GM21515 (cell line): ENCODE data around the gene CRIM1.
"Not testable (repeated sequence)": the region's sequence is repeated elsewhere in the genome, so short reads cannot be mapped to it uniquely, and the experiment has no call there.

Experiments
- ATAC-seq: cut with Tn5 transposase; IDR thresholded peaks from one replicate; pipeline ENCODE4 v1.9.1; 2021; ENCODE audit not compliant: unreplicated experiment

The CRIM1 gene

DNA sequence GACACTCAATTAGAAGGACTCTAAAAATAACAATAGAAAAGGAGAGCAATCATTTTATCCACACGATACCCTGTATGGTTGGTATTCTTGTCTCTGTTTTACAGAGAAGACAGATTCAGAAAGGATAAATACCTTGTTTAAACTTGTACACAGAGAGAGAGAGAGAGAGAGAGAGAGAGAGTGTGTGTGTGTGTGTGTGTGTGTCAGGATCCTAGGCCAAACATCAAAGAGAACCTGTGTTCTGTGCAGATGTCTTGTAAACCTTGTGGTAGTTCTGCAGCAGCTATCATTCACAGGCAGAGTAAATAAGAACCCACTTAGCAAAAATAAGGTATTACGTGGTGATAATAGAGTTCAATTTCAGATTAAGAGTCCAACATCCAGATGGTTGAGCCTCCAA, 4.3 kb upstream of the CRIM1 start:
- no peak for ATAC-seq

DNA sequence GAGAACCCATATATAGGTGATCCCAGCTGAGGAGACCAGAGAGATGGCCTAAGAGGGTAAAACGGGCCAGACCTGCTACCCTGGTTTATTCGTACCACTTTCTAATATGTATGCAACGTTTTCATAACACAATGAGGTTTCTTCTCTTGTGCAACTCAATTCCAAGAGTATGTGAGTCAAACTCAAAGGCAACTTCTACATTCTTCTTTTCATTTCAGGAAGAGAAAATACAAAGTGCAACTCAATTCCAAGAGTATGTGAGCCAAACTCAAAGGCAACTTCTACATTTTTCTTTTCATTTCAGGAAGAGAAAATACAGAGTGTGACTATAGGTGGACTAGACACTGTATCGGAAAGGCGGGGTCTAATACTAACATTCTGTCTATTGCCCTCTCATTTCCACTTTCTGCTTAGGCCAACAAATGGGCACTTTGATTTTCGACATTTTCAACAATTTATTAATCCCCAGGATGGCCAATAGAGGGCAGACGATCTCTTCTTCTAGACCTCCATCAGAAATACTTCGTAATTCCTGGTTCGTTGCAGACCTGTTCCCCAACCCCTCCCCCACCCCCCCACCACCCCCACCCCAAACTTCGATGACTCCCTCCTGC, 3.7 kb upstream of the CRIM1 start:
- ATAC-seq = no peak

DNA sequence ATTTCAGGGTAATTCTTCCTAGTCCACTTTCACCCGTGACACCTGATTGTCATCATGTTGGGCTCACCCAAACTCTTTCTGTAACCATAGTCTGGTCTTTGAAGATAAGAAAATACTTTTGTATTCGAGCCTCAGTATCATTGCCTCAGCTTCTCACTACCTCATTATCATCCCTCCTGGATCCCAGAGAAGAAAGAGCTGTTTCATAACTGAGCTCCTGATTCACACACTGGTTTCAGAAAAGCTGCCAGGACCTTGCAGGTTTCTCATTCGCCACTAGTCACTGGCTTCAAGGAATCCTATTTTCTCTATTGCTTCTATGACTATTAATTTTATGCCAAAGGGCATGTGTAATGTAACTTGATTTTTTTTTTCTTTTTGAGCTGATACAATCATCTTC, 2.9 kb upstream of the CRIM1 start:
- ATAC-seq = no peak

DNA sequence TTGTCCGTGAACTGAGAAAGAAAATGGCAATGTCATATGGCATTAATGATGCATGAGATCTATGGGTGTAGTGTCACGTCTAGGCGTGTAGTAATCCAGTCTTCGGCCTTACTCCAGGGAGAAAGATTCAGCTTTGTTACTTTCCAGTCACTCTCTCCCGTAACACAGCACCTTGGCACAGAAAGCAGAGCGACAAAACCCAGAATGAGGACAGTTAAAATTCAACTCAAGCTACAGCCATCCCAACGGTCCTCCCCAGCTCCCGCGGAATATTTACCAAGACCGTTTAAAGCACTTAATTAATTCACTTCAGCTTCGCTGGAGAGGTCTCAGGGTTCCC, 797 bp upstream of the CRIM1 start:
- ATAC-seq = no peak

DNA sequence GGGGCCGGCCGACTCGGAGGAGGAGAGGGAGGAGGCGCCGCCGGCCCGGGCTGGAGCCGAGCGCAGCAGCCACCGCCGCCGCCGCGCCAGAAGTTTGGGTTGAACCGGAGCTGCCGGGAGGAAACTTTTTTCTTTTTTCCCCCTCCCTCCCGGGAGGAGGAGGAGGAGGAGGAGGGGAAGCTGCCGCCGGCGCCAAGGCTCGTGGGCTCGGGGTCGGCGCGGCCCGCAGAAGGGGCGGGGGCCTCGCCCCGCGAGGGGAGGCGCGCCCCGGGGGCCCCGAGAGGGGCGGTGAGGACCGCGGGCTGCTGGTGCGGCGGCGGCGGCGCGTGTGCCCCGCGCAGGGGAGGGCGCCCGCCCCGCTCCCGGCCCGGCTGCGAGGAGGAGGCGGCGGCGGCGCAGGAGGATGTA, 316 bp downstream of the CRIM1 start:
- peak; percentile 19 for ATAC-seq

DNA sequence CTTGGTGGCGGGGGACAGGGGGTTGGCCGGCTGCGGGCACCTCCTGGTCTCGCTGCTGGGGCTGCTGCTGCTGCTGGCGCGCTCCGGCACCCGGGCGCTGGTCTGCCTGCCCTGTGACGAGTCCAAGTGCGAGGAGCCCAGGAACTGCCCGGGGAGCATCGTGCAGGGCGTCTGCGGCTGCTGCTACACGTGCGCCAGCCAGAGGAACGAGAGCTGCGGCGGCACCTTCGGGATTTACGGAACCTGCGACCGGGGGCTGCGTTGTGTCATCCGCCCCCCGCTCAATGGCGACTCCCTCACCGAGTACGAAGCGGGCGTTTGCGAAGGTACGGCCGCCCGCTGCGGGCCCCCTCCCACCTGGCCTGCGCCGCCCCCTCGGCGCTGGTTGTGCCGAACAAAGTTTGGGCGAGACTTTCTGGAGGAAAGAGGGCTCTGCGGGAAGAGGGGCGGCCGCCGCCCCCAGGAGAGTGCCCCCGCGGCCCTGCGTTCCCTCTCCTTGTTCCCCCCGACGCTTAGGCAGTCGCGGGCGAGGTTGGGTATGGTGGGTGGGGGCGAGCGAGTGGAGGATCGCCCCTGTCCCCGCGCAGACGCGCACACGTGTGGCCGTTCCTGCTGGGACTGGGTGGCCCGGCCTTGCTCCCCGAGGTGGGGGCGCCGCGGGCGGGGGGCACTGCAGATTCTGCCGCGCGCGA, 866 bp downstream of the CRIM1 start:
- ATAC-seq = peak; percentile 19

DNA sequence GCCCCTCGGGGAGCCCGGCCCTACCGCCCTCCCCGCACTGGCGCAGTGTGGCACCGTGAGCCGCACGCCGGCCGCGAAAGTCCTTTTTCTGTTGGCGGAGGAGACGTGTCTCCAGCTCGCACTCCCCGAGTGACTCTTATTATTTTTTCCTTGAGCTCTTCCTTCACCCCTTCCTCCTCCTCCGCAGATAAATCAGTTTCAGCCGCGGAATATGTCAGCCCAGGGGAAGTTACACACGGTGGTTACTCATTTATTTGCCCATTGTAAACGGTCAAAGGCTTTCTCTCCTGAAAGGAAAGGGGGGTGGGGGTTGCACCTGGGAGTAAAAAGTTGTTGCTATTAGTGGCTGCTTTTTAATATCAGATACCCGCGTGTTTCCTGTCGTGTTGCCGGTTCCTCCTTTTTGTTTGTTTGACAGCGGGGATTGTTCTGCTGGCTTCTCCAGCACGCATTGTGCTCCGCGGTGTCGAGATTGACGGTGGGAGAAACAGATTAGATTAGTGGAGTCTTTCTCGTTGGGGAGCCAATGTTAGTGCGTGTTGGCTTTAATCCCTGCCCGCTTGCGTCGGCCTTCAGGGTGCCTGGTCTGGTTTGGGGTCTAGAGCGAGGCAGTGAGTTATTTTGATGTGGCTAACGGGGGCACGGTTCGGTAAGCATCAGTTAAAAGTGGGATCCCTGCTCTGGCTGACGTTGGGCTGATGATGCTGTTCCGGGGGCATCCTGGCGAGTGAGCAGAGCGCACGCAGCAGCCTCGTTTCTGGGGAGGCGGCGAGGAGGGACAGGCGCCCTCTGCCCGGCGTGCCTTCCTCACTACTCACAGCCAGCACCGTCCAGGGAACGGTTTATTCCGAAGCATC, 1.6 kb downstream of the CRIM1 start:
- ATAC-seq = peak; percentile 25

DNA sequence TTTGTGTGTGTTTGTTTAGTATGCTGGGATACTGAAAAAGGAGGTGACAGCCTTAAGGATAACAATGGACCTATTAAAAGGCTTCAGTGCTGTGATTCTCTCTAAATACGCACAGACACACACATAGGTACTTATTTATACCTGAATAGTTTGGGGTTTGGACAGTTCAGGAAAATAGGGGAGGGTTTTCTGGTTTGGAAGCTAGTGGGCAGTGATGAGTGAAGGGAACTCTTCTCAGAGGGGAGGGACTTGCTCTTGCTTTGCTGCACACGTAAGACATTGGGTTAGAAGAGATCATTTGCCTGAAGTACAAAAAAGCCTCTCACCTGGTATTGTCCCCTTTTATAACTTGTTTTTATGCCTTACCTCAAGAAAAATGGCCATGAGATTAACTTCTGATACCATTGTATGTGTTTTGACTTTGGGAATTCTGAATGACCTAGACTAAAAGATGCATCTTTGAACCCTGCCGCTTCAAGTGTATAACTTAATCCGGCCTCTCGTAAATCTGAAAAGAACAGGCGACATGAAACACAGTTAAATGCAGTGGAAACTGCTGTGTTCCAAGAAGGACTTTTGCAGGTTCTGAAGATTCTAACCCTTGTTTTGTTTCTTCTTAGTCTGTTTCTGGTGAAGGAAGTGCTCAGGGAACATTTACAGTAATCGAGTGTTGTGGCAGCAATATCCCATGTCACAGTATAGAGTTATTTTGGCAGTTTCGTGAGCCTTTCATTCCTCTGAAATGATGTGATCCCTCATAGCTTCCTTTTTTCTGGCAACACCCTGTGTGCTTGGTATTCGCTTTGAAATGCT, 2.5 kb downstream of the CRIM1 start:
- peak; percentile 19 for ATAC-seq

DNA sequence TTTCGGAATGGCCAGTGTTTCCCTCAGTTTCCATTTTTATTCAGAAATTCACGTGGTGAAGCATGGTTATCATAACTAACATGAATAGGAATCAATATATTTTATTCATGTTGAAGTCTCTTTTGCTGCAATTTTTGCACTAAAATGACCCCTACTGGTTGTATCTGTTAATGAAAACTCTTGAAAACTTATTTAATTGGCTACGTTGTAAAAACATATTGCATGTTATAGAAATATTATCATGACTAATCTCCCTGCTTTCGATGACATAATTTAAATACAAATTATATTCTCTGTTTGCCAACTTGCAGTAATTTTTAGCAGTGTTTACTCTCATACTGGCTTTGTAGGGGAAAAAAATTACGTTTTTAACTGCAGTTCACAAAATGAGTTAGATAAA, 3.5 kb downstream of the CRIM1 start:
- ATAC-seq = no peak

DNA sequence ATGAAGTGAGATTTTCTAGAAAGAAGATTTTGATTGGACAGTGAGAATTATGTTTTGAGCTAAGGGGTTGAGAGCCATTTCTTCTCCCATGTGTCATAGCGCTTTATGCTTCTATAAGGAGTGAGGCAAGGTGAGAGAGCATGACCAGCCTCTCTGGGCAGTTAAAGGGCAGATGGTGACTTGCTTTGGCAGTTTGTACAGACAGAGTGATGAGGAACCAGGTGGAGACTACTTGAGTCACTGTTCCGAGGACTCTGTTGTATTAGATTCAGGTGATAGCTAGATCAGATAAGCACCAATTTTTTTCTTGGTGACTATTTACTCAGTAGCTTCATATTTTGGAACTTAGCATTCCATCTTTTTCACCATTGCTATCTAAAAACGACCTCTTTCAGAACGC, 4.5 kb downstream of the CRIM1 start:
- no peak for ATAC-seq

DNA sequence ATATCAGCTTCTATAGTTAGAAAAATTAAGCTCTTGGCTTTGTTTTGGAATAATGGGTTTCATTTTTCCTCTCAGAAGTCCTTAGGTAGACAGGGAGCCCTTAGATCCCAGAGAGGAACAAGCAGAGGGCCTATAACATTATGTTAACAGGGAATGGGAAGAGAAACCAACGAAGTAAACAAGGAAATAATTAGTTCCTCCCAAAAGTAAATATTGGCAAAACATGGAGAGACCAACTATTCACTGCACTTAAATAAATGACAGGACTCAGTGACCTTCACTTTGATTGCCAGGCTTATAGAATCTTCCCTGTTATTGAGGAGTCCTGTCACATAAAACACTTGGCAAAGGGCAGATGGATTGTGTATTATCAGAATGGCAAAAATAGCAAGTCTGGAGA, 5.3 kb downstream of the CRIM1 start:
- ATAC-seq = no peak

DNA sequence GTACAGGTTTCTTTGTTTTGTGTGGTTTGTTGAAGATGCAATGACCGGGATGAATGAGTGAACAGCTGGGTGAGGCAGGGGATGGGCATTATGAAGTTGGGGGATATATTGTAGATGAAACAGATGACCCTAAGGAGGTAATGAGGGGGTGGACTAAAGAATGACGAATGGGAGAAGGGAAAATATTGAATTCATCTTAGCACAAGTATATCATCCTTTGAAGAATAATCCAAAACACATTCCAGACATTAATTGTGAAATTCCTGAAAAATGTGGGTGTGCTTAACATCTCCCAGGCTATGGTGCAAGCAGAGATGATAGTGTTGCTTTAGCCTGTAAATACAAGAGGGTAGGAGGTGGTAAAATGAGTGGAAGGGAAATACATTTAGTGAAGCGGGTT, 5.8 kb downstream of the CRIM1 start:
- no peak for ATAC-seq

DNA sequence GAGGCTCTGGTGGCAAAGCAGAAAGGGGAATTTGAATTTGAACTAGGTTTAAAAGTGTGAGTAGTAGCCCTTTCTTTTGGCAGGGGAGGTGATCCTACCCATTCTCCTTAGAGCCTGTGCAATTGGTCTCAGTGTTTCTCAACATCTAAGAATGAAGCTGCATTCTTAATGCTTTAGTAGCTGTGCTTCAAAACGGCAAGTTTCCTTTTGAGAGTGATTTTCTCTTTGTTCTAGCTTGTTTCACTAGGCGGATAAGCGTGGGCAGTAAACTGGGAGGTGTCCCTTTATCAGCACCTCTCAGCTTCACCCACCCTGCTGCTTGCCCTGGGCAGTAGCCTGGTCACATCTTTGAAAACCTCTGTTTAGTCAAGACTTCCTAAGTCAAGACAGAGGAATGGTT, 6.7 kb downstream of the CRIM1 start:
- ATAC-seq = no peak

DNA sequence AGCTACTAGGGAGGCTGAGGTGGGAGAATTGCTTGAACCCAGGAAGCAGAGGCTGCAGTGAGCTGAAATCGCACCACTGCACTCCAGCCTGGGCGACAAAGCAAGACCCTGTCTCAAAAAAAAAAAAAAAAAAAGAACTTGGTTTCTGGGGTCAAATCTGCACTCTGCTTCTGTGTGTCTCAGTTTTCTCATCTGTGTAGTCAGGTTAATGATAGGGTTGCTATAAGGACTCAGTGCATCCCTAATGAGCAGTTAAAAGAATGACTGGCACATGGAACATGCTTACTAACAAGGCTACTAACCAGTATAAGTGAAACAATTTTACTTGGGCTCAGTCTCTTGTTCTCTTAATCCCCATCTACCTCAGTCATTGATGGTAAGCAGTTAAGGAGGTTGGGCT, 7.5 kb downstream of the CRIM1 start:
- ATAC-seq = not testable (repeated sequence)

DNA sequence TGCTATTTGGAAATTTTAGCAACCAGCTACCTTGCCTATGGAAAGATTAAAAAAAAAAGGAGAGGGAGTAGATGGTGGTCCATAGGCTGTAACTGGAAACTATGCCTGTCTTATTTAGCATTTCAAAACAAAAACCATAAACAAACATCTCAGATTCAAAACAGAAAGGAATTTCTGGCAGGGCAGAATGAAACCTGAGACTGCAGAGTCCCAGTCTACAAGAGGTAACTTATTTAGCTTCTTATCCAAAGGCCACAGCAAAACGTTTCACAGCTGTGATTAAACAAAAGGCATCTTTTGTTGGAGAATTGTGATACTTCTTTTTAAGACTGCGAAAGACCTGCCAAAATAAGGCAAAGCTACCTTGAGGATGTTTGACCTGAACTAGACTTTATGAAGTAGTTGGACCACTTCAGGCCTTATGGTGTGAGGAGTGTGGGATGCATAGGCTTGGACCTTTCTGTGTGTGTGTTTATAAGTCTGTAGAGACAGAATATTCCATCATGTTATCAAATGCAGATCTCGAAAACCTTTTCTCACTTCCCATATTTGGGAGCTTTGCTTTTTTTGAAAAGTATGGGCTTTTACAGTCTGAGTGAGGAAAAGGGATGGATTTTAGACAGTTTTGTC, 11.0 kb downstream of the CRIM1 start:
- ATAC-seq = no peak

DNA sequence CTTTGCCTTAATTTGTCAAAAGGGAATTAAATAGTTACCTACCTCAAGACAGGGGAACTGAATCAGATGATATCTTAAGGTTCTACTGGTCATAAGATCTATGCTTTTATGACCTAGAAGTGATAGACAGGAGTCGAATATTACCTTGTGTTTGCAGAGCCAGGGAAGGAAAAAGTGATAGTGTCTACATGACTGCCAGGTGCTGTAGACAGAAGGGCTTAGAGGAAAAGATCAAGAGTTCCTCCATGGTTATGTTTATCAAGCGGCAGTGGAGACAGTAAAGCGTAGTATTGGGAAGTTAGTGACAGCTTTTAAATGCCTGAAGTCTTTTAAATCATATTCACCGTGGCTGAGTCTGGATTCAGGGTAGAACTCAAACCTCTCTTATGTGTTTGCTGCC, 11.9 kb downstream of the CRIM1 start:
- ATAC-seq = no peak

DNA sequence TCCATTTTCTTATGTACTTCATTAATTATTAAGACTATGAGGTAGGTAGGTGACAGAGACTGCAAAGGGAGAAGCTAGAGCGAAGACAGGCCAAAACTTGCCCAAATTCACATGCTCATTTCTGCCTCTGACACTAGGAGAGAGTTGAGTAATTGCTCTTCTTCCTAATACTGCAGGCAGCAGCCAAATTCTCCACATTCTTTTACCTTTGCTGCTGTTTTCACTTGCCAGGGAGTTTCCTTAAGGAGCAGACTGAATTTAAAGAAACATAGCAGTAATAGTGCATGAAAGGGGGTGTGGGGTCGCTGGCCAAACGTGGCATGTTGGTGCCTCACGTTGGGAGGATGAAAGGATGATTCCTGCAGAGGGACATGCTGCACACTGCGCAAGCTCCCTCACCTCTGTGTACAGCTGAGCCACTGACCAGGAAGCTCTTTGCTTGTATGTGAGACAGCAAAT, 12.3 kb downstream of the CRIM1 start:
- no peak for ATAC-seq

DNA sequence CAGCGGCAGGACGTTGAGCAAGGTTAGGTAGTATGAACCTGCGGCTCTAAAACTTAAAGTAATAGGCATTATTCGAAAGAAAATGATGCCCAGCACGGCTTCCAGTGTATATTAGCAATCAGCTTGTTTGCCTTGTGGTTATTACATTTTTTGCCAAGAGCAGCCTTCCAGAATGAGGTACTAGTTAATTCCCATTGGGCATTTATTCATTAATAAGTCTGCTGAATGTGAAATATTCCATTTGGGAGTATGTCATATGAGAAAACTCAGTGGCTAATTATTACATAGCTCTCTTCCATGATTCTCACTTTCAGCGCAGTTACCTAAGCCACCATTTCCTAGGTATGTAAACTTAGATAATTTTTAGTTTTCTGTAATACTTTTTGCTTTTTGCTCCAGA, 12.9 kb downstream of the CRIM1 start:
- no peak for ATAC-seq

DNA sequence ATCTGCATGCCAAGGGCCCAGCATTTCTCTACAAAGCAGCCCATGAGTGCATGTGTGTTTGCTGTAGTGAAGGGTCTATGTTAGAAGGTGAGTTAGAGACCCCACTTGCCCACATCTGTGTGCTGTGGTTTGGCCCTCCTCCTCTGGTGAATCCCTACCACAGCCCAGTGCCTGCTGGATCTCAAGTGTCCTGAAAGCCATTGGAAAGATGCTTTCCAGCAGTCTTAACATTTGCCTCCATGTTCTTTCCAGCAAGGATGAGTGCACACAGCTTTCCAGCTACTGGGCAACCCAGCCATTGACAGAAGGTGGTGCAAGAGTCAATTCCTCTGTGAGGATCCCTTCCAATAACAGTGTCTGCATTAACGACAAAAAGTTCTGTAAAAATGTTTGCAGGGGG, 13.6 kb downstream of the CRIM1 start:
- ATAC-seq = no peak

DNA sequence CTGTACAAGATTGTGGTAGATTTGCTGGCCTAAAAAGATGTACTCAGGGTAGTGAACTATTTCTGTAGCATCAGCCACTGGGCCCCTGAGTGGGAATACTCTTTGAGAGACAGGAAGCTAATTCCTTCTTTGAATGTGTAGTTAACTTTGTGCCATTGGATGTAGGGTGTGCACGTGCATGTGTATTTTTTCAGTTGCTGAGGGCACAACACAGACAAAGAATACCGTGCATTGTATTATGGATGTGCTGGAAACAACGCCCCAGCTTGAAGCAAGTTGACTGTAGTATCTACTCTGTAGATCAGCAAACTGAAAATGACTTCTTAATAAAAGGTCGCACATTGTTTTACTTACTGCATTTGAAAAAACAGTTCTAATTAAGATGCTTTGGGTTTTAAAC, 14.1 kb downstream of the CRIM1 start:
- ATAC-seq = no peak

DNA sequence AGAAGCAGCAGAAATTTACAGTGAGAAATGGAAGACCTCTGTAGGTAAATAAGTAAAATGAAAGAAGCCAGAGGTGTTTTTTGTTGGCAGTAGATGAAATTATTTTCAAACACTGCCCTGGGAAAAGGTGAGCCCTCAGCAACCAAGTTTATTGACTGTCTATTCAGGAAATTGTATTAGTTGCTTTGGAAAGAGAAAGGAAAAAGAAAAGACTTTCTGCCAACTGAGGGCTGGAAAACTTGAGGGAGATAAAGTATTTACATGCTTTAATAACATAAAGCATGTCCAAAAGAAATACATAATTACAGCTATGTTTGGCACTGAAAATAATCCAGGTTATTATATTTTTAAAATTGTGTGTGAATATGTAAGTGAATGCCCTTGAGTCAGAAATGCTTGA, 14.7 kb downstream of the CRIM1 start:
- no peak for ATAC-seq
